SKM-1 treated with dmso at 0.1 percent for 144 hours (cell line): ENCODE data around the gene GABRR2.

Experiments used
- DNase-seq: peaks from one replicate; lab custom pipeline; 2025; ENCODE audit not compliant: unreplicated experiment; lab: John Stamatoyannopoulos, UW

The GABRR2 gene

DNA sequence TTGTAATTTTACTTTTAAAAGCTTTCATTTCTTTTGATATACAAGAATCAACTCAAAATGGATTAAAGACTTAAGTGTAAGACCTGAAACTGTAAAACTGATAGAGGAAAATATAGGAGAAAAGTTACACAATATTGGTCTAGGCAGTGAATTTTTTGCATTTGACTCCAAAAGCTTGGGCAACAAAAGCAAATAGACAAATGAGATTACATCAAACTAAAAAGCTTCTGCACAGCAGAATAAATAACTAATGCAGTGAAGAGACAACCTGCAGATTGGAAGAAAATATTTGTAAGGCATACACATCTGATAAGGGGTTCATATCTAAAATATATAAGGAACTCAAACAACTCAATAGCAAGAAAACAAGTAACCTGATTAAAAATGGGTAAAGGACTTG is 100.9 kb downstream of the GABRR2 start:
- no peak for DNase-seq

DNA sequence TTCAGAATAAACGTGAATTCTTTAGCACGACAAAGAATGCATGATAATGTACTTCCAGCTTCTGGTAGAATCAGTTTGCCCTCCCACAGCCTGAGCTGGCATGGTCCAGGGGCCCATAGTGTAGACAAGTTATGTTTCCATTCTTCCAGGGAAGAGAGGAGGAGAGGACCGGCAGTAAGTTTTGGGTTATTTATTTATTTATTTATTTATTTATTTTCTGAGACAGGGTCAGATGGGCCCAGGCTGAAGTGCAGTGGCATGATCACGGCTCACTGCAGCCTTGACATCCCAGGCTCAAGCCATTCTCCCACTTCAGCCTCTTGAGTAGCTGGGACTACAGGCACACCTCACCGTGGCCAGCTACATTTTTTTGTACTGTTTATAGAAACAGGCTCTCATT is 102.6 kb downstream of the GABRR2 start:
- DNase-seq: no peak

DNA sequence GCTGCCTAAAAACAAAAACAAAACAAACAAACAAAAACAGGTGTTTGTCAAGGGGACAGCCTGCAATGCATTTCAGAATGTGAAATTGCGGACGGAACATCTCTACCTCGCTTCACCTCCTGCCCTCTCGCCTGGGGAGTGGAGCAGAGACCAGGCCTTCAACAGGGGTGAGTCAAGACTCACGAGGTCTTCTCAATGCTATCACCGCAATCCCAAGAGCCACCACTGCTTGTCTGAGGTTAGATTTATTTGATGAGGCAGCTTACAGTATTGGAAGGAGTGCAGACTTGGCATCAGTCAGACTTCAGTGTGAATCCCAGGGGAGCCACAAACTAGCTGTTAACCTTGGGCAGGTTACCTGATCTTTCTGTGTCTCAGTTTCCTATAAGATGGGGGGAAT is 105.6 kb downstream of the GABRR2 start:
- no peak for DNase-seq

DNA sequence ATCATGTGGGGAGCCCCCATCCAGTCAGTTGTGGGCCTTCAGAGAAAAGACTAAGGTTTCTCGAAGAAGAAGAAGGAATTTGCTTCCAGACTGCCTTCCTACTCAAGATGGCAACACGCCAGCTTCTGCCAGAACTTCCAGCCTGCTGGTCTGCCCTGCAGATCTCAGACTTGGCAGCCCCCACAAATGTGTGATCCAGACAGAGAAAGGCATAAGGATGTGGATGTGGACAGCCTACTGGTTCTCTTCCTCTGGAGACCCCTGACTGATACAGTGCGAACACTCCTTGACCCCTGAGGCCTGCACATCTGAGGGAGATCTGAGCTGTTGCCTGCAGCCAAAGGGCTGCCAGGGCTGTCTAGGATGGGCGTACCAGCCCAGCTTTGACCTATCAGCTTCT is 106.5 kb downstream of the GABRR2 start:
- DNase-seq: no peak
